Lower lobe of right lung (tissue), 2 donors: ENCODE data around the gene ZBTB40. TPM values are rescaled to one million over a fixed set of nuclear protein-coding genes. Genes with fewer than 3 reads are reported as not detected.
A peak's percentile ranks its signal among the peaks of the same experiment; 100 is the strongest.

Experiments used
- ATAC-seq, 2 donors: fragments of 200-7000 bp; cut with Tn5 transposase; one replicate each; pipeline ENCODE4 v1.9.1; 2020 to 2022; ENCODE audit warnings: mild to moderate bottlenecking in 2 of 2, moderate library complexity in 2 of 2
- DNase-seq: peaks from one replicate; pipeline ENCODE4 v3.0.0-alpha.2; 2020
- H3K27ac ChIP-seq: fragments of 200-600 bp; one replicate; pipeline ENCODE4 v1.8.0; 2022
- H3K27me3 ChIP-seq: fragments of 200-600 bp; one replicate; pipeline ENCODE4 v1.8.0; 2022; ENCODE audit warnings: low read depth
- H3K36me3 ChIP-seq: fragments of 200-600 bp; one replicate; pipeline ENCODE4 v1.8.0; 2022; ENCODE audit warnings: mild to moderate bottlenecking
- H3K4me1 ChIP-seq: fragments of 200-600 bp; one replicate; pipeline ENCODE4 v1.8.0; 2022
- H3K4me3 ChIP-seq: fragments of 200-600 bp; one replicate; pipeline ENCODE4 v1.8.0; 2022; ENCODE audit warnings: mild to moderate bottlenecking
- H3K9me3 ChIP-seq: fragments of 200-600 bp; one replicate; pipeline ENCODE4 v1.8.0; 2022
- CTCF ChIP-seq: fragments of 200-600 bp; IDR thresholded peaks from one replicate; pipeline ENCODE4 v1.8.0; 2022; ENCODE audit warnings: antibody characterized with exemption, mild to moderate bottlenecking
- intact Hi-C: fragments of 100-400 bp; cut with DNase I; formaldehyde crosslinking; loops from one replicate; pipeline ENCODE4 v1.11.0; 2022
- total RNA-seq: library from RNA; stranded (reverse); fragmentation: NEBNext Ultra II Directional; extraction: Animal tissue kit (Norgen Biotek cat#: 25700); gene quantifications from one replicate; pipeline ENCODE4 v1.2.1, GENCODE V29; 2021
- donor health status: DM: no; HTN: yes; CAD: no; lungs with severe emphysema.

ZBTB40 gene
- total RNA-seq, 1 donor from 2014 or later = 25.3 TPM

GRCh38 chr1:22494943-22495579 lies 43.4 kb downstream of the ZBTB40 start:
- no peak for ATAC-seq

GRCh38 chr1:22496536-22497160 lies 45.0 kb downstream of the ZBTB40 start:
- DNase-seq (no peak), ATAC-seq (no peak)
- H3K27ac ChIP-seq = no peak overlapping the region
- TF ChIP-seq CTCF = no peak
- H3K4me3 ChIP-seq = no peak overlapping the region
- intact Hi-C loops = no loop called here
- H3K4me1 ChIP-seq = peaks cover 34% of the 10 kb centered on the region
- no peaks in the 10 kb centered on the region for H3K27me3 ChIP-seq
- H3K36me3 ChIP-seq = peaks cover 26% of the 10 kb centered on the region
- H3K9me3 ChIP-seq = no peaks in the 10 kb centered on the region

More at GRCh38 chr1:22494943-22495579, 43.4 kb downstream of the ZBTB40 start:
- intact Hi-C loops = no loop called here
- no peak for DNase-seq
- peaks cover 20% of the 10 kb centered on the region for H3K4me1 ChIP-seq
- no peak for TF ChIP-seq CTCF
- H3K27ac ChIP-seq = no peak overlapping the region
- no peaks in the 10 kb centered on the region for H3K9me3 ChIP-seq
- H3K4me3 ChIP-seq = no peak overlapping the region
- peaks cover 42% of the 10 kb centered on the region for H3K36me3 ChIP-seq
- no peaks in the 10 kb centered on the region for H3K27me3 ChIP-seq

GRCh38 chr1:22498463-22498862 lies 46.8 kb downstream of the ZBTB40 start:
- H3K4me3 ChIP-seq = no peak overlapping the region
- TF ChIP-seq CTCF = no peak
- H3K27ac ChIP-seq = no peak overlapping the region
- DNase-seq = no peak
- intact Hi-C loops = no loop called here
- no peaks in the 10 kb centered on the region for H3K27me3 ChIP-seq
- no peak for ATAC-seq
- peaks cover 18% of the 10 kb centered on the region for H3K36me3 ChIP-seq
- peaks cover 34% of the 10 kb centered on the region for H3K4me1 ChIP-seq
- H3K9me3 ChIP-seq = no peaks in the 10 kb centered on the region

- intact Hi-C loops = no loop called here
- Histone ChIP-seq H3K9me3 (no peaks in the 10 kb centered on the region), H3K27me3 (no peaks in the 10 kb centered on the region), H3K36me3 (peaks cover 18% of the 10 kb centered on the region), H3K4me3 (no peak overlapping the region), H3K27ac (no peak overlapping the region), H3K4me1 (peaks cover 25% of the 10 kb centered on the region)
- TF ChIP-seq CTCF = no peak
- no peak for DNase-seq
- ATAC-seq = no peak
Observed at GRCh38 chr1:22500058-22500457, 48.4 kb downstream of the ZBTB40 start.

GRCh38 chr1:22500471-22500870 lies 48.8 kb downstream of the ZBTB40 start:
- no peak for TF ChIP-seq CTCF
- Histone ChIP-seq H3K4me1 (peaks cover 22% of the 10 kb centered on the region), H3K4me3 (no peak overlapping the region), H3K27ac (no peak overlapping the region), H3K27me3 (no peaks in the 10 kb centered on the region), H3K36me3 (peaks cover 21% of the 10 kb centered on the region), H3K9me3 (no peaks in the 10 kb centered on the region)
- intact Hi-C loops = no loop called here
- DNase-seq = peak; percentile 67
- peak; percentile 79 to 80 for ATAC-seq
